PC-3 (cell line): ENCODE results near the gene TBPL2. TPM values are rescaled to one million over a fixed set of nuclear protein-coding genes. Genes with fewer than 3 reads are reported as not detected.

ENCODE experiments used
- ATAC-seq: fragments of 200-7000 bp; cut with Tn5 transposase; 2 replicates; pipeline ENCODE4 v1.9.1; 2020; ENCODE audit warnings: mild to moderate bottlenecking, moderate library complexity
- BruUV-seq: library from RNA; stranded (reverse); fragments of 400-500 nt; replicated peaks from 2 replicates; lab custom pipeline; 2021; lab: Mats Ljungman, UMichigan
- CTCF ChIA-PET: fragments of 300-600 bp; sonication (Branson Sonifier 250); formaldehyde crosslinking; loops from one replicate; lab custom pipeline; 2022; ENCODE audit warnings: antibody characterized with exemption; lab: Charles Lee
- POLR2A ChIA-PET: fragments of 300-600 bp; sonication (Branson Sonifier 250); formaldehyde crosslinking; loops from one replicate; lab custom pipeline; 2022; ENCODE audit warnings: antibody characterized with exemption; ENCODE audit not compliant: unreplicated experiment; lab: Charles Lee
- DNase-seq: peaks from one replicate; pipeline ENCODE4 v3.0.0-alpha.2; 2015
- H2AFZ ChIP-seq: fragments of 300-600 bp; sonication (generic); 2 replicates; pipeline ENCODE4 v1.6.0; 2016; ENCODE audit warnings: antibody characterized with exemption, low read length
- H3F3A ChIP-seq: fragments of 300-600 bp; sonication (generic); one replicate; pipeline ENCODE4 v1.6.0; 2017; ENCODE audit warnings: antibody characterized with exemption, low read length, control low read depth, mild to moderate bottlenecking; ENCODE audit not compliant: unreplicated experiment
- H3K27ac ChIP-seq: fragments of 300-600 bp; sonication (generic); 2 replicates; pipeline ENCODE4 v1.5.1; 2016; ENCODE audit warnings: mild to moderate bottlenecking, low read length
- H3K27me3 ChIP-seq: fragments of 300-600 bp; sonication (generic); 2 replicates; pipeline ENCODE4 v1.6.1; 2016; ENCODE audit warnings: low read length, mixed read lengths
- H3K36me3 ChIP-seq: fragments of 300-600 bp; sonication (generic); 2 replicates; pipeline ENCODE4 v1.6.1; 2016; ENCODE audit warnings: low read depth, mixed run types, low read length, mixed read lengths
- H3K4me1 ChIP-seq: fragments of 300-600 bp; sonication (generic); 2 replicates; pipeline ENCODE4 v1.5.1; 2016; ENCODE audit warnings: low read length; ENCODE audit not compliant: insufficient read depth
- H3K4me2 ChIP-seq: fragments of 300-600 bp; sonication (generic); 2 replicates; pipeline ENCODE4 v1.6.0; 2016; ENCODE audit warnings: low read length
- H3K4me3 ChIP-seq: fragments of 300-600 bp; sonication (generic); 2 replicates; pipeline ENCODE4 v1.5.1; 2016; ENCODE audit warnings: mild to moderate bottlenecking, low read length, mixed read lengths
- H3K79me2 ChIP-seq: fragments of 300-600 bp; sonication (generic); 2 replicates; pipeline ENCODE4 v1.6.1; 2017; ENCODE audit warnings: low read length, mixed read lengths
- H3K9ac ChIP-seq: fragments of 300-600 bp; sonication (generic); 2 replicates; pipeline ENCODE4 v1.6.0; 2016; ENCODE audit warnings: mild to moderate bottlenecking, low read length
- H3K9me2 ChIP-seq: fragments of 300-600 bp; sonication (generic); replicated peaks from 2 replicates; pipeline ENCODE4 v1.6.1; 2016; ENCODE audit warnings: mixed run types, low read length, mixed read lengths
- H3K9me3 ChIP-seq: fragments of 300-600 bp; sonication (generic); 2 replicates; pipeline ENCODE4 v1.6.1; 2016; ENCODE audit warnings: low read length, mixed read lengths
- H4K20me1 ChIP-seq: fragments of 300-600 bp; sonication (generic); 2 replicates; pipeline ENCODE4 v1.6.1; 2016; ENCODE audit warnings: low read length, mixed read lengths
- CTCF ChIP-seq: fragments of 300-600 bp; sonication (generic); conservative IDR thresholded peaks from 2 replicates; pipeline ENCODE4 v1.5.1; 2017; ENCODE audit warnings: antibody characterized with exemption, low read depth, mild to moderate bottlenecking, low read length
- EZH2 ChIP-seq: fragments of 300-600 bp; sonication (generic); IDR thresholded peaks from one replicate; pipeline ENCODE4 v1.6.1; 2017; ENCODE audit warnings: antibody characterized with exemption, mild to moderate bottlenecking, low read length; ENCODE audit not compliant: unreplicated experiment
- EZH2phosphoT487 ChIP-seq: fragments of 300-600 bp; sonication (generic); IDR thresholded peaks from 2 replicates; pipeline ENCODE4 v1.6.1; 2018; ENCODE audit warnings: mild to moderate bottlenecking, antibody characterized with exemption, low read length, borderline replicate concordance
- intact Hi-C: fragments of 100-400 bp; cut with micrococcal nuclease; formaldehyde crosslinking; loops from 2 replicates; pipeline ENCODE4 v1.9.0; 2023
- total RNA-seq: library from RNA; depleted of rRNA; stranded (reverse); fragments of >200 nt; gene quantifications from 2 replicates; pipeline ENCODE4 v1.2.3, GENCODE V29; 2014

The TBPL2 gene
- total RNA-seq, 1 experiment from 2014 or later: not detected

DNA sequence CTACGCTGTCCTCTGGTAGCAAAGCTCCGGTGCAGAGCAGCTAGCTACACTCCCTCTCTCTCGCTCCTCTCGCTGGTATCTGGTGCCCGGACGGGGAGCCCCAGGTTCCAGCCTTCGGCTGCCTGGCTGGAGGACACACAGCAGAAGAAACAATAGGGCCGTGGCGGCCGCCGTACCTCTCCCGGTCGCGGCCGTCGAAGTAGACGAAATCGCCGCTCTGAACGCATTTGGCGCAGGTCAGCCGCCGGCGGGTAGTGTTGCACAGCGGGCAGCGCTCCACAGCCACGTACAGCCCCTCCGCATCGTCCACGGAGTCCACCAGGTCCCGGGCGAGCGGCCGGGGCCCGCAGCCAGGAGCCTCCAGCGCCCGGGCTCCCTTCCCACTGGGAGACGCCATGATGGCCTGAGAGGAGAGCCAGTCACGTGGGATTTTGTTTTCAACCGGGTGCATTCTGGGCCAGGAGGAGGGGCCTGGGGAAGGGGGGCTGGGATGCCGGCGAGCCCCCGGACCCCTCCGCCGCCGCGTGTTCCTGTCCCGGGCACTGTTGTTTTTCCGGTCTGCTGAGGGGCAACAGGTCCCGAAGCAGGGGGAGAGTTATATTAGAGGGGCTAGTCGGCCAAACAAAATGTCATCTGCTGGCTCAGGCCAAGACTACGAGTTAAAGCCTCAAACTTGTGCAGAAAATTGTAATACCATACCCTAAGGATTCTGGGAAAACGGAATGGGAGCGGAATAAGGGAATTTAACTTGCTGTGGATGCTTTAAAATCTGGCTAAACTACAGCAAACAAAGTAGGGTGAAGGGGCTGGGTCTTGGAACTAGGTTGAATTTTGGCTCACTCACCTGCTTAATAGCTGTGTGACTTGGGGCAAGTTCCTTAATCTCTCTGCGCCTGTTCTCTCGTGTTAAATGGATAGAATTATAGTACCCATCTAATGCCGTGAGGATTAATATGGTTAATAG, 28.7 kb downstream of the TBPL2 start, which contains the start of gene ATG14:
Gene ATG14 (minus strand): TSS at position 405 of the 964 bp plus-strand sequence. CDS start 8 bp downstream, at position 397.
- H3F3A ChIP-seq: no peaks in the 10 kb centered on the region
- ChIA-PET POLR2A (no interaction called here), CTCF (no interaction called here)
- H3K9me2 ChIP-seq: no peaks in the 10 kb centered on the region
- H3K27ac ChIP-seq: peak within 1 kb of the TSS; percentile 71
- TSS peak; percentile 97 for BruUV-seq
- peak within 1 kb of the TSS; percentile 74 for H3K9ac ChIP-seq
- H3K4me3 ChIP-seq: peak within 1 kb of the TSS; percentile 80
- peak within 1 kb of the TSS; percentile 79 for H3K4me2 ChIP-seq
- peaks cover 33% of the 10 kb centered on the region for H3K4me1 ChIP-seq
- no peaks in the 10 kb centered on the region for H3K27me3 ChIP-seq
- peak; percentile 94 for DNase-seq
- H2AFZ ChIP-seq: peak within 1 kb of the TSS; percentile 89
- H3K36me3 ChIP-seq: no peaks in the 10 kb centered on the region
- ATAC-seq: peak; percentile 93
- H3K79me2 ChIP-seq: peaks cover 44% of the 10 kb centered on the region
- H4K20me1 ChIP-seq: no peaks in the 10 kb centered on the region
- TF ChIP-seq EZH2phosphoT487 (no peak), EZH2 (no peak), CTCF (no peak)
- intact Hi-C loops: loop anchor here (1.0 to 5.0 kb wide), 5 partner anchors 12 to 199 kb away; partner anchors contain the start of gene FBXO34
- no peaks in the 10 kb centered on the region for H3K9me3 ChIP-seq

- BruUV-seq: no TSS peak
- peak overlapping the region; percentile 74 for H3K9ac ChIP-seq
- TF ChIP-seq EZH2 (no peak), EZH2phosphoT487 (no peak), CTCF (no peak)
- peak overlapping the region; percentile 80 for H3K4me3 ChIP-seq
- DNase-seq: no peak
- H2AFZ ChIP-seq: peak overlapping the region; percentile 89
- peak; percentile 1; the same call in 1 of the 2 replicates for ATAC-seq
- no peaks in the 10 kb centered on the region for H4K20me1 ChIP-seq
- no peaks in the 10 kb centered on the region for H3K9me3 ChIP-seq
- POLR2A ChIA-PET: interaction anchor here (0.6 kb wide), 1 partner anchor 175 kb away, joined by 3 read pairs; no protein-coding TSS in a partner anchor
- H3K36me3 ChIP-seq: no peaks in the 10 kb centered on the region
- H3K27ac ChIP-seq: no peak overlapping the region
- no peaks in the 10 kb centered on the region for H3K9me2 ChIP-seq
- no peaks in the 10 kb centered on the region for H3K27me3 ChIP-seq
- H3K4me2 ChIP-seq: peak overlapping the region; percentile 79
- peaks cover 52% of the 10 kb centered on the region for H3K79me2 ChIP-seq
- H3F3A ChIP-seq: no peaks in the 10 kb centered on the region
- CTCF ChIA-PET: no interaction called here
- intact Hi-C loops: loop anchor here (5.0 kb wide), 1 partner anchor 199 kb away; no protein-coding TSS in a partner anchor
- H3K4me1 ChIP-seq: peaks cover 33% of the 10 kb centered on the region
These were observed 29.5 kb downstream of the TBPL2 start for GRCh38 chr14:55410876-55411275.
